ENCODE results near the gene RACGAP1.

DNA sequence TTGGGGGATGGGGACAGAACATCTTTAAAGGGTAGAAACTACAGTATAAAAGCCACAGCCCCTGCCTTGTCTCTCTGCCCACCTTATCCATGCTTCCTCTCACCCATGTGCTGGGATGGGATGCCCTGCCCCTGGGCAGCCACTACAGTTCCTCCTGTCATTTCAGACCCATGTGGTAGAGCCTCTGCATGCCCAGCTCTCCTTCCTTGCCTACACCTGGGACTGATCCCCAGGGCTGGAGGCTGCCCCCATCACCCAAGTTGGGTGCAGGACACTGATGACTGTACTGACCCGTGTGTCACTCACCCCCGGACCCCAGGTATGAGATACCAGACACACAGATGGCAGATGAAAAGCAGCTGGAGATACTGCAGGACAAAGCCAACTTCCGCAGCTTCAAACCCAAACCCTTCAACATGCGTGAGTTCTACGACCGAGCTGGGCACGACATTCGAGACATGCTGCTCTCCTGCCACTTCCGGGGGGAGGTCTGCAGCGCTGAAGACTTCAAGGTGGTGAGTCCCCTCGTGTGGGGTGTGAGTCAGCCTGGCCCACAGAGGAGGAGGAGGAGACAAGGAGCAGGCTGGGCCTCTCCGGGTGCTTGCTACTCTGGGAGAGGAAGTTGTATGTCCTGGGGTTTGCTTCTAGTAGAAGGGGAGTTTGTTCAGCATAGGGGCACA lies 34.3 kb upstream of the RACGAP1 start:
- TF ChIP-seq, protein P1, sequence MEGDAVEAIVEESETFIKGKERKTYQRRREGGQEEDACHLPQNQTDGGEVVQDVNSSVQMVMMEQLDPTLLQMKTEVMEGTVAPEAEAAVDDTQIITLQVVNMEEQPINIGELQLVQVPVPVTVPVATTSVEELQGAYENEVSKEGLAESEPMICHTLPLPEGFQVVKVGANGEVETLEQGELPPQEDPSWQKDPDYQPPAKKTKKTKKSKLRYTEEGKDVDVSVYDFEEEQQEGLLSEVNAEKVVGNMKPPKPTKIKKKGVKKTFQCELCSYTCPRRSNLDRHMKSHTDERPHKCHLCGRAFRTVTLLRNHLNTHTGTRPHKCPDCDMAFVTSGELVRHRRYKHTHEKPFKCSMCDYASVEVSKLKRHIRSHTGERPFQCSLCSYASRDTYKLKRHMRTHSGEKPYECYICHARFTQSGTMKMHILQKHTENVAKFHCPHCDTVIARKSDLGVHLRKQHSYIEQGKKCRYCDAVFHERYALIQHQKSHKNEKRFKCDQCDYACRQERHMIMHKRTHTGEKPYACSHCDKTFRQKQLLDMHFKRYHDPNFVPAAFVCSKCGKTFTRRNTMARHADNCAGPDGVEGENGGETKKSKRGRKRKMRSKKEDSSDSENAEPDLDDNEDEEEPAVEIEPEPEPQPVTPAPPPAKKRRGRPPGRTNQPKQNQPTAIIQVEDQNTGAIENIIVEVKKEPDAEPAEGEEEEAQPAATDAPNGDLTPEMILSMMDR (IDR thresholded peaks at IDR 0.05) = no peak
- no peak for TF ChIP-seq POLR2AphosphoS5 (IDR thresholded peaks at IDR 0.05; ENCODE audit: low read depth, low read length)
- TF ChIP-seq TCF7L2 (IDR thresholded peaks at IDR 0.05; ENCODE audit: low read depth, low read length) = no peak
- TF ChIP-seq SIN3A (IDR thresholded peaks at IDR 0.05; ENCODE audit: borderline replicate concordance, insufficient read depth, low read depth, low read length) = no peak
